Fibroblast of lung (primary cell): ENCODE data around the gene GNB5. TPM values are rescaled to one million over a fixed set of nuclear protein-coding genes. Genes with fewer than 3 reads are reported as not detected.

ENCODE experiments used
- DNase-seq, 2 donors: peaks; one replicate each; pipeline versions ENCODE4 v3.0.0 to v3.0.0-alpha.2; 2010; ENCODE audit warnings: low read depth in 2 of 2
- H2AFZ ChIP-seq: 2 replicates; pipeline ENCODE4 v1.5.1; 2012; ENCODE audit warnings: low read length, control low read depth, inconsistent platforms
- H3K27ac ChIP-seq: 2 replicates; pipeline ENCODE4 v1.5.1; 2011; ENCODE audit warnings: low read length, control low read depth; ENCODE audit not compliant: insufficient read depth
- H3K27me3 ChIP-seq: 2 replicates; pipeline ENCODE4 v1.5.1; 2011; ENCODE audit warnings: mild to moderate bottlenecking, low read length; ENCODE audit not compliant: control insufficient read depth, insufficient read depth
- H3K36me3 ChIP-seq: 2 replicates; pipeline ENCODE4 v1.5.1; 2011; ENCODE audit warnings: low read length; ENCODE audit not compliant: control insufficient read depth, insufficient read depth
- H3K4me1 ChIP-seq: 2 replicates; pipeline ENCODE4 v1.5.1; 2011; ENCODE audit warnings: low read length; ENCODE audit not compliant: control insufficient read depth, insufficient read depth; ENCODE audit errors: extremely low read depth
- H3K4me2 ChIP-seq: 2 replicates; pipeline ENCODE4 v1.5.1; 2011; ENCODE audit warnings: low read length, control low read depth; ENCODE audit not compliant: insufficient read depth; ENCODE audit errors: extremely low read depth
- H3K4me3 ChIP-seq, 4 experiments: fragments of 200-600 bp in 1 of 4; sonication (generic) in 1 of 4; replicated peaks in 1 of 4; 2 replicates each; pipeline ENCODE4 v1.5.1; 2011 to 2016; ENCODE audit warnings: low read length in 4 of 4, low read depth in 3 of 4, mild to moderate bottlenecking in 3 of 4, control low read depth in 2 of 4, inconsistent platforms in 1 of 4, mixed read lengths in 1 of 4; ENCODE audit not compliant: insufficient read depth in 1 of 4; ENCODE audit errors: control extremely low read depth in 1 of 4
- H3K79me2 ChIP-seq: 2 replicates; pipeline ENCODE4 v1.5.1; 2012; ENCODE audit warnings: mild to moderate bottlenecking, low read length, inconsistent platforms; ENCODE audit not compliant: control insufficient read depth, insufficient read depth
- H3K9ac ChIP-seq: 2 replicates; pipeline ENCODE4 v1.5.1; 2011; ENCODE audit warnings: mild to moderate bottlenecking, low read length, control low read depth; ENCODE audit not compliant: insufficient read depth
- H3K9me3 ChIP-seq: 2 replicates; pipeline ENCODE4 v1.5.1; 2012; ENCODE audit warnings: low read depth, low read length; ENCODE audit not compliant: control insufficient read depth, insufficient read depth
- H4K20me1 ChIP-seq: 2 replicates; pipeline ENCODE4 v1.5.1; 2011; ENCODE audit warnings: low read length; ENCODE audit not compliant: control insufficient read depth, insufficient read depth; ENCODE audit errors: extremely low read depth
- CTCF ChIP-seq, 2 donors: IDR thresholded peaks in 1 of 2; conservative IDR thresholded peaks in 1 of 2; 1 replicate in 1 of 2; 2 replicates in 1 of 2; pipeline ENCODE4 v1.5.1; 2011 to 2012; ENCODE audit warnings: low read length in 2 of 2, control low read depth in 1 of 2, inconsistent platforms in 1 of 2, low read depth in 1 of 2, mild to moderate bottlenecking in 1 of 2
- EZH2 ChIP-seq: IDR thresholded peaks from 2 replicates; pipeline ENCODE4 v1.5.1; 2012; ENCODE audit warnings: low read length, control low read depth, mild to moderate bottlenecking; ENCODE audit errors: missing control alignments
- polyA plus RNA-seq, 2 donors: library from polyadenylated mRNA; depleted of rRNA in 1 of 2; stranded (reverse) in 1 of 2; unstranded in 1 of 2; fragments of >200 nt; gene quantifications; 2 replicates each; pipeline ENCODE4 v1.2.1, GENCODE V29; 2011 to 2012; ENCODE audit warnings: missing spikeins in 1 of 2
- total RNA-seq: library from RNA; depleted of rRNA; stranded (reverse); fragments of >200 nt; gene quantifications from 2 replicates; pipeline ENCODE4 v1.2.1, GENCODE V29; 2014

Gene GNB5
- total and polyA plus RNA-seq, 2 donors (not counting 1 experiment from before 2014, with no cell fraction given) = 44.0 to 52.2 TPM

- no peak for TF ChIP-seq CTCF (conservative IDR thresholded peaks at IDR 0.05 in 1 of 2, IDR thresholded peaks at IDR 0.05 in 1 of 2; ENCODE audit: low read depth in 1 of 2, low read length in 2 of 2)
- TF ChIP-seq EZH2 = no peak
These were observed 70.2 kb downstream of the GNB5 start for GRCh38 chr15:52121006-52121405.

GRCh38 chr15:52120488-52120887 lies 70.7 kb downstream of the GNB5 start:
- Histone ChIP-seq H3K4me2 (no peak overlapping the region), H3K36me3 (no peaks in the 10 kb centered on the region), H3K79me2 (no peaks in the 10 kb centered on the region), H4K20me1 (no peaks in the 10 kb centered on the region), H3K9ac (no peak overlapping the region), H3K9me3 (no peaks in the 10 kb centered on the region), H3K27me3 (no peaks in the 10 kb centered on the region), H3K27ac (no peak overlapping the region), H3K4me3 (no peak overlapping the region), H3K4me1 (peaks cover 2% of the 10 kb centered on the region), H2AFZ (no peak overlapping the region)
- no peak for DNase-seq
- TF ChIP-seq CTCF (conservative IDR thresholded peaks at IDR 0.05 in 1 of 2, IDR thresholded peaks at IDR 0.05 in 1 of 2; ENCODE audit: low read depth in 1 of 2, low read length in 2 of 2) = no peak
- no peak for TF ChIP-seq EZH2

More at GRCh38 chr15:52121006-52121405, 70.2 kb downstream of the GNB5 start:
- H3K4me2 ChIP-seq = no peak overlapping the region
- peaks cover 2% of the 10 kb centered on the region for H3K4me1 ChIP-seq
- H3K4me3 ChIP-seq = no peak overlapping the region
- H4K20me1 ChIP-seq = no peaks in the 10 kb centered on the region
- H3K36me3 ChIP-seq = no peaks in the 10 kb centered on the region
- H3K27ac ChIP-seq = no peak overlapping the region
- no peaks in the 10 kb centered on the region for H3K27me3 ChIP-seq
- DNase-seq = no peak
- no peak overlapping the region for H3K9ac ChIP-seq
- no peaks in the 10 kb centered on the region for H3K79me2 ChIP-seq
- H2AFZ ChIP-seq = no peak overlapping the region
- H3K9me3 ChIP-seq = no peaks in the 10 kb centered on the region

GRCh38 chr15:52118969-52119749 lies 72.0 kb downstream of the GNB5 start:
- Histone ChIP-seq H3K4me3 (no peak overlapping the region), H4K20me1 (no peaks in the 10 kb centered on the region)

More at GRCh38 chr15:52118969-52119749, 72.0 kb downstream of the GNB5 start:
- TF ChIP-seq CTCF (conservative IDR thresholded peaks at IDR 0.05 in 1 of 2, IDR thresholded peaks at IDR 0.05 in 1 of 2; ENCODE audit: low read depth in 1 of 2, low read length in 2 of 2) (no peak), EZH2 (no peak)
- Histone ChIP-seq H3K4me2 (no peak overlapping the region), H3K27me3 (no peaks in the 10 kb centered on the region), H3K4me1 (no peaks in the 10 kb centered on the region), H3K27ac (no peak overlapping the region), H2AFZ (no peak overlapping the region), H3K36me3 (no peaks in the 10 kb centered on the region), H3K9me3 (no peaks in the 10 kb centered on the region), H3K79me2 (no peaks in the 10 kb centered on the region), H3K9ac (no peak overlapping the region)
- no peak for DNase-seq
